Stimulated activated CD8-positive, alpha-beta memory T cell treated with anti-CD3 and anti-CD28 coated beads, Interleukin-4, amount 100 ng/mL, for 24 hours (primary cell): Measurements from ENCODE around the gene MACF1.

ENCODE experiments used
- DNase-seq: peaks from one replicate; pipeline ENCODE4 v3.0.0-alpha.2; 2020; ENCODE audit warnings: low read depth

Gene MACF1

DNA sequence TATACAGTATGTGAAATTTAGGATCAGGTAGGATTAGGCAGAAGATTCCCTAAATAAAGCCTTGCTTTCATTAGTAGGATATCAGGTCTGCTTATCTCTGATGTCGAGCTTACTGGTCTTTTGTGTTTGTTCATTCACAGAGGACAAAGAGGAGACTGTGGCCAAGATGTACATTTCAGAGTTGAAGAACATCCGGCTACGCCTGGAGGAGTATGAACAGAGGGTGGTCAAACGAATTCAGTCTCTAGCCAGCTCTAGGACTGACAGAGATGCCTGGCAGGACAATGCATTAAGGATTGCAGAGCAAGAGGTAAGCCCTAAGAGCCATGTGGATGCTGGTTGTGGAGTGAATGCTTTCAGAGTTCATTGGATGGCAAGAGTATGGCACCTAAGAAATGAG lies 106.2 kb downstream of the MACF1 start:
- DNase-seq: no peak

- DNase-seq: no peak
These were observed 112.6 kb downstream of the MACF1 start for GRCh38 chr1:39317111-39317510.

DNA sequence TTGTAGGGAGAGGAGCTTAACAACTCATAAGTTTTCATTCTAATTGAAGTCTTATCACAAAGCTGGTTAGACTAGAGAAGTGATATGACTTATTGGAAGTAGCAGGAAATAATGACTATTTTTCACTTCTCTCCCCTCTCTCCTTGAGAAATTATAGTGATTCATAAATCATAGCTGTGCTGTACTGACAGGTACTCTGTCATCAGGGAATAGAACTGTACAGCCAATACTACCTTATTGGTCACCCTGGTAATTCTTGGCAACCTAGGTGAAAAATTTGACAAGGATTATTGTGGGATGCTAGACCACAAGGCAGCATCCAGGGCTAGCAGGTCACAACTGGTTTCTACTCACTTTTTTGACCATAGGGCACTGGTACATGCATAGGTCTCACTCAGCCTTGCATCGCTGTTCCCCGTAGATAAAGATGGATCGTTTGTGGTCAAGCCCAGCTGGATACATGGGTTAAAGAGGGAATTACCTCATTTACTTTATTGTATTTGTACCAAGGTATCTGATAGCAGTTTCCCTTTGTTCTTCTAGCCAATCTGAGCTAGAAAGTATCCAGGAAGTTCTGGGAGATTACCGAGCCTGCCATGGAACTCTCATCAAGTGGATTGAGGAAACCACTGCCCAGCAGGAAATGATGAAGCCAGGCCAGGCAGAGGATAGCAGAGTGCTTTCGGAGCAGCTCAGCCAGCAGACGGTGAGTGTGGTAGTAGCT lies 113.6 kb downstream of the MACF1 start:
- no peak for DNase-seq

DNA sequence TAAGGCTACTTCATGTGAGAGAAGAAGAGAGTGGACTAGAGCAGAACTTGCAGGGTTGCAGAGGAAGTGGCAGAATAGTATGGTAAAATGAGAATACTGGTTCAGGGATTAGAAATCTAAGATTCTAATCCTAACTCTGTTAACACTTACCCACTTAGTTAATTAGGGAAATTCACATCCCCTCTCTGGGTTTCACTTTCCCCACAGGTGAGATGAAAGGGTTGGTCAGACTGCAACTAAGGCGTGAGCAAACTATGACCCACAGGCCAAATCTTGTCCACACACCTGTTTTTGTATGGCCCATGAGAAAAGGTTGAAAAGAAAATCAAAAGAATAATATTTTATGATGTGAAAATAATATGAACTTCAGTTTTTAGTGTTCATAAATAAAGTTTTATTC lies 117.5 kb downstream of the MACF1 start:
- DNase-seq: no peak

- DNase-seq: no peak
These were observed 117.9 kb downstream of the MACF1 start for GRCh38 chr1:39322431-39322830.

GRCh38 chr1:39324888-39325287 lies 120.4 kb downstream of the MACF1 start:
- no peak for DNase-seq

- no peak for DNase-seq
These were observed 122.3 kb downstream of the MACF1 start for GRCh38 chr1:39326836-39327235.

GRCh38 chr1:39328095-39328494 lies 123.6 kb downstream of the MACF1 start:
- no peak for DNase-seq

DNA sequence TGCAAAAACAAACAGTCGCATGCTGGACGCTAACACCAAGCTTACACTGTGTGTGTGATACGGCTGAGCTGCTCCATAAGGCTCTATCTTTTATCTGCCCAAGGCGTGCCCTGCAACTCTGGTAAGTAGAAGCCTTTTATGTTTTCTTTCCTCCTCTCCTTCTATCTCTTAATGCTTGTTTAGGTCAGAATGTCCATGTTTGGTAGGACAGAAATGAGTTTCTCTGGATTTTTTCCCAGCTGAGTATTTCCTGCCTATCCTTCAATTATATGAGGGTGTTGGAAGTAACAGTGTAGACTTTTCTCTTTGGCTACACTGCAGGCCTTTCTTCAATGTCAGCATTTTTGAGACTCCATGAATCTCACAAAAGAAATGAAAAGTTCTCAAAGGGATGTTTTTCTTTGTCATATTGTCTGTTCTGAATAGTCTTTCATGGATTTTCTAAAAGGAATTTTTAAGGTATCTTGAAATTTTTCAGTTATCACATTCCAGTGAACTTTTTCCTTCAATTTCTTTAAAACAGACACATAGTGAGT lies 124.2 kb downstream of the MACF1 start:
- DNase-seq: no peak

DNA sequence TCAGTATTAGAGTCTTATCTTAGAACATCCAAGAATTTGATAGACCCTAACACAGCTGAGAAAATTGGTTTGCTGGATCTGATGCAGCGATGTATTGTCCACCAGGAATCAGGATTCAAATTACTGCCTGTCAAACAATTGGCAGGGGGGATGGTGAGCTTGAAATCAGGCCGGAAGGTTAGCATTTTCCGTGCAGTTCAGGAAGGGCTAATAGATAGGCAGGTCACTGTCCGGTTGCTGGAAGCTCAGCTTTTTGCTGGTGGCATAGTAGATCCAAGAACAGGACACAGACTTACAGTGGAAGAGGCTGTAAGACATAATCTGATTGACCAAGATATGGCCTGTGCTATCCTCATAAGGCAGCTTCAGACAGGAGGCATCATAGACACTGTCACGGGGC lies 127.2 kb downstream of the MACF1 start:
- no peak for DNase-seq

DNA sequence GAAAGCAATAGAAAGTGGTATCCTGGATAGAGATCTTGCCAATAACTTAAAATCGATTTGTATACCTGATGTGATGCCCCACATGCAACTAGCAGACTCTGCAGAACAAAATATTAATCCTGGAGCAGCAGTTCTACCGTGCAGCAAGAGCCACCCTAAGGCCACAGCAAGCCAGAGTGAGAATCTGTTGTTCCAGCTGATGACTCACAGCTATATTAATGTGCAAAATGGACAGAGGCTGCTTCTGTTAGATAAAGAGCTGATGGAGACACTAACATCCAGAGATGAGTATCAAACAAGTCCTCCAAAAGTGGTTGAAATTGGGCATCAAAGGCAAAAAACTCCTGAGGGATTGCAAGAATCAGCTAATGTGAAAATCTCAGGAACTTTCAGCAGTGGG lies 127.8 kb downstream of the MACF1 start:
- DNase-seq: no peak

GRCh38 chr1:39332828-39333227 lies 128.3 kb downstream of the MACF1 start:
- DNase-seq: no peak

GRCh38 chr1:39333296-39333695 lies 128.8 kb downstream of the MACF1 start:
- no peak for DNase-seq

DNA sequence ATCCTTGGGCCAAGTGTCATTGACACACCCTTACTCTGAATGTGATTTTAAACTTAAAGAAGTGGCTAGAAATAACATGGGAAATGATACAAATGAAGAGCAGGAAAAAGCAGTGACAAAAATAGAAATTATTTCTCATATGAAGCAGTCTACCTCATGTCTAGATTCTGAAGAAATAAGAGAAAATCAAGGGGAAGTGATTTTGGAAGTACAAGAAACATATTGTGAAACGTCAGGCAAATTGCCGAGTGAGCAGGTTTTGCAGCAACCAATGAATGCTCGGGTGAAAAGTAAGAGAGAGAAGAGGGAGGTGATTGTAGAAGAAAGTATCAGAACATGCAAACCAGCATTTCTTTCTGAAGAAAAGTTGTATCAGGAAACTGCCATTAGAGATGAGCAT lies 130.7 kb downstream of the MACF1 start:
- no peak for DNase-seq

- DNase-seq: no peak
These were observed 132.6 kb downstream of the MACF1 start for GRCh38 chr1:39337067-39337466.

DNA sequence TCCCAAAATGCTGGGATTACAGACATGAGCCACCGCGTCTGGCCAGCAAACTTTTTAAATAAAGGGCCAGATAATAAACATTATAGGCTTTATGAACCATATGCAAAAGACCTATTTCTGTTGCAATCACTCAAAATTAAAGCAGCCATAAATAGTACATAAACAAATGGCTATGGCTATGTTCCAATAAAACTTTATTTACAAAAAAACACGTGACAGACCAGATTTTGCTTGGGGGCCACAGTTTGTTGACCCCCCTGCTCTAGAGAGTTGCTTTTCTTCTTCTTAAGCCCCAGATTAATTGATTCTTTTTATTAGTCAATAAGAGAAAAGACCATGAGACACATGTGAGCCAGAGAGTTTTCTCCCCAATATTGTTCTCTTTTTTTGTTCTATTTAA lies 138.3 kb downstream of the MACF1 start:
- no peak for DNase-seq

DNA sequence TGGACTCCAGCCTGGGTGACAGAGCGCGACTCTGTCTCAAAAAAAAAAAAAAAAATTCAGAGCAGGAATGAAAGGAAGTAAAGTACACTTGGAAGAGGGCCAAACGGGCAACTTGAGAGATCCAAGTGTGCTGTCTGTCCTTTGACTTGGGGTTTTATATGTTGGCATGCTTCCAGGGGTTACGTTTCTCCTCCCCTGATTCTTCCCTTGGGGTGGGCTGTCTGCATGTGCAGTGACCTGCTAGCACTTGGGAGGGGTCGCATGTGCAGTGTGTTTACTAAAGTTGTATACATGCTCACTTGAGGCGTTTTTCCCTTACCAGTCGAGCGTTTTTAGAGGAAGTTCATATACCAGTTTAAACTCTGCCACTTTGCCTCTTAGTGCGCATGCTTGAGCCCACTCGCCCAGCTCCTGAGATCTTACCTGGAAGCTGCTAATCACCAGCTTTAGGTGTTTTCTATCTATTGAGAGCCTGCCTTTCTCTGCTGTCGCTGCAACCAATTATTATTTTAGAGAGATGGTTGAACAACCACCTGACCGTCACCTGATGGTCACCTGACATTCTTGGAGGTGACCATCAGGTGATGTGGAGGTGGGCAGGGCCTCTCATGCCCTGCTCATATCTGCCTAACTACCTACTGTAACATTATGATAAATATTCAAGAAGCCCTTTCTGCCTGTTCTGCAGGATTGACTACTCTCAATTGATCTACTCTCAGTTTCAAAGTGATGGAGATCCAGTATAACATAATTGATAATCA lies 140.1 kb downstream of the MACF1 start:
- DNase-seq: no peak

DNA sequence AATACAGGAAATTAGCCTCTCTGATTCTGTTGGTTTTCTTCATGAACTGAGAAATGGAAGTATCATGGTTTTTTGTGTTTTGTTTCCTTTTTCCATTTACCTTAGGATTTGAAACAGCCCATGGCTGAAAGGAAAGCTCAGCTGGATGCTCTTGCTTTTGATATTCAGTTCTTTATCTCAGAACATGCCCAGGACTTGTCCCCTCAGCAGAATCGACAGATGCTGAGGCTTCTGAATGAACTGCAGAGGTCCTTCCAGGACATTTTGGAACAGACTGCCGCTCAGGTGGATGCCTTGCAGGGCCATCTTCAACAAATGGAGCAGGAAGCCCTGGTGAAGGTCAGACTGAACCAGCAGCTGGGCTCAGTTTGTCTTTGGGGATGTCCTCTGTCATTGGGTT lies 142.4 kb downstream of the MACF1 start:
- DNase-seq: no peak

DNA sequence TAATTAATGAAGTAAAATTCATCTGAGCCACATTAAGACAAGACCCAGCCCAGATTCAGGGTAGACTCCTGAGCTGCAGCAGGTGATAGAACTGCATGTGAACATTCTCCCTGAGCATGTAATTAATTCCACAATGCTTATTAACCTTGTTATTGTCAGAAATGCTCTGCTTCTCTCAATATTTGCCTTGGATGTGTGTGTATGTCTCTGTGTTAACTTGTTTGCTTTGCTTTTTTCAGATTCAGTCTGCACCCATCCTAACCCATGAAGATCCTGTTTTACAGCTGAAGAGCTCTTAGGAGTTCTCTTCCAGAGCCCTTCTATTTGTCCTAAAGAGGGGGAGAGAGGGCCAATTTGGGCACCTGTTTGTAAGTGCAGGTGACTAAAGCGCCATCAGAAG lies 143.8 kb downstream of the MACF1 start:
- DNase-seq: no peak

DNA sequence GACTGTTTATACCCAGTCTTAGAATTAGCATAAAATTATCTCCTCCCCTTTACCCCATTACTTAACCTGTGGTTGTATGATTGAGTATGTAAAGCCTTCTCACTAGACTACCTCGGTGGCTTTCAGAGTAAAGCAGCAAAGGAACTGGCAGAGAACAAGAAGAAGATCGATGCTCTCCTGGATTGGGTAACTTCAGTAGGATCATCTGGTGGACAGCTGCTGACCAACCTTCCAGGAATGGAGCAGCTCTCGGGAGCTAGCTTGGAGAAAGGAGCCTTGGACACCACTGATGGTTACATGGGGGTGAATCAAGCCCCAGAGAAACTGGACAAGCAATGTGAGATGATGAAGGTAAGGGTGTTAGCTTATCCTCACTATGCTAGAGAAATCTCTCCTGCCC lies 148.4 kb downstream of the MACF1 start:
- DNase-seq: no peak

DNA sequence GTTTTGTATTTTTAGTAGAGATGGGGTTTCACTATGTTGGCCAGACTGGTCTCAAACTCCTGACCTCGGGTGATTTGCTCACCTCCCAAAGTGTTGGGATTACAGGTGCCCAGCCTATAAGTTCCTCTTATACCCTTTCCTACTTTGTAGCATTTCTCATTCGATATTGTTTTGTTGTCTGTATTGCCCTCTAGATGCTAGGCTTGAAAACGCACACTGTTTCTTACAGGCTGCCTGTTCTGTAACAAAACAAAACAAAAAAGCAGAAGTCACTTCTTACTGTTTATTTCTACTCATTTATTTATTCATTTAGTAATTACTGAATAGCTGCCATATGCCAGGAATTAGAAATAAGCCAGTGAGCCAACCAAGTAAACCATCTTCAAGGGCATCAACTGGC lies 150.1 kb downstream of the MACF1 start:
- no peak for DNase-seq

DNA sequence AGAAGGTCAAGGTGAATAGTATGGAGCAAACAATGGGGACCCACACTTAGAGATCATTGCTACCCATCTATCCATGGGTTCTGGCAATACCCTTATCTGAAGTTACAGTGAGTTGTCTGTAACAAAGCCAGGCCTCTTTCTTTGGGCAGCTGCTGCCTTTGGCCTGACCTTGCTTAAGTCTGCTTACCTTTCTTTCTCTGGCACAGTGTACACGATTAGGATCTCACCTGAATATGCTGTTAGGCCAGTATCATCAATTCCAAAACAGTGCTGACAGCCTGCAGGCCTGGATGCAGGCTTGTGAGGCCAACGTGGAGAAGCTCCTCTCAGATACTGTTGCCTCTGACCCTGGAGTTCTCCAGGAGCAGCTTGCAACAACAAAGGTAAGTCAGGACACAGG lies 154.0 kb downstream of the MACF1 start:
- DNase-seq: no peak

DNA sequence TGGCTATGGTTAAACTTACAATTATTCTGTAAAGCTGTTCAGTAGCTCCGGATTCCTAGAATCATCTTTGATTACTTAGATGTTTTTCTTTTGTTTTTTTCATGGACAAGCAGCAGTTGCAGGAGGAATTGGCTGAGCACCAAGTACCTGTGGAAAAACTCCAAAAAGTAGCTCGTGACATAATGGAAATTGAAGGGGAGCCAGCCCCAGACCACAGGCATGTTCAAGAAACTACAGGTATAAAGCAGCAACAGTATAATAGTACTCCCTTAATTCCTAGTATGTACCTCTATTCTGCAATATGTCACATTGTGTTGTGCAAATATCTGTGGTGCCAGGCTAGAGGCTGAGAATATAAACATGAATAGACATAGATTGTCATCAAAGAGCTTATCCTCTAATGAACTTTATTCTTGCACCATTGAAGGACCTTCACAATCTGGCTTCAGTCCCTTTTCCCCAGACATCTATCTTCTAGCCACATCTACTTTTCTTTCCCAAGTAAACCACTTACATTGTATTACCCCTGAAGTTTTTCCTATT lies 154.6 kb downstream of the MACF1 start:
- no peak for DNase-seq
